Colonic mucosa (tissue), 4 donors: ENCODE measurements around the gene TCF12. TPM values are rescaled to one million over a fixed set of nuclear protein-coding genes. Genes with fewer than 3 reads are reported as not detected.

ENCODE experiments used
- DNase-seq: peaks from one replicate; pipeline ENCODE4 v3.0.0-alpha.2; 2020
- H3K27ac ChIP-seq: fragments of 200-600 bp; one replicate; pipeline ENCODE4 v1.8.0; 2021
- H3K27me3 ChIP-seq: fragments of 200-600 bp; one replicate; pipeline ENCODE4 v1.8.0; 2021
- H3K36me3 ChIP-seq: fragments of 200-600 bp; one replicate; pipeline ENCODE4 v1.8.0; 2021
- H3K4me1 ChIP-seq: fragments of 200-600 bp; one replicate; pipeline ENCODE4 v1.8.0; 2021; ENCODE audit warnings: mild to moderate bottlenecking
- H3K4me3 ChIP-seq: fragments of 200-600 bp; one replicate; pipeline ENCODE4 v1.8.0; 2021
- H3K9ac ChIP-seq, 2 donors: one replicate each; pipeline ENCODE4 v1.7.0; 2013; ENCODE audit warnings: control low read depth in 2 of 2, low read depth in 2 of 2, low read length in 2 of 2
- H3K9me3 ChIP-seq: fragments of 200-600 bp; one replicate; pipeline ENCODE4 v1.8.0; 2021
- CTCF ChIP-seq: fragments of 200-600 bp; IDR thresholded peaks from one replicate; pipeline ENCODE4 v1.8.0; 2022; ENCODE audit warnings: antibody characterized with exemption, mild to moderate bottlenecking
- intact Hi-C: fragments of 100-400 bp; cut with DNase I; formaldehyde crosslinking; loops from one replicate; pipeline ENCODE4 v1.14.1; 2022
- total RNA-seq, 2 donors: library from RNA; stranded (reverse); fragmentation: NEBNext Ultra II Directional in 1 of 2; extraction: Animal tissue kit (Norgen Biotek cat#: 25700) in 1 of 2; gene quantifications; one replicate each; pipeline ENCODE4 v1.2.1, GENCODE V29; 2021
- donor health status: healthy.
- donor health status: DM: no; HTN: no; CAD: no.
- donor health status: DM: no; HTN: no; CAD: no.

Gene TCF12
- total RNA-seq, 2 donors from 2014 or later = 68.7 to 76.3 TPM

DNA sequence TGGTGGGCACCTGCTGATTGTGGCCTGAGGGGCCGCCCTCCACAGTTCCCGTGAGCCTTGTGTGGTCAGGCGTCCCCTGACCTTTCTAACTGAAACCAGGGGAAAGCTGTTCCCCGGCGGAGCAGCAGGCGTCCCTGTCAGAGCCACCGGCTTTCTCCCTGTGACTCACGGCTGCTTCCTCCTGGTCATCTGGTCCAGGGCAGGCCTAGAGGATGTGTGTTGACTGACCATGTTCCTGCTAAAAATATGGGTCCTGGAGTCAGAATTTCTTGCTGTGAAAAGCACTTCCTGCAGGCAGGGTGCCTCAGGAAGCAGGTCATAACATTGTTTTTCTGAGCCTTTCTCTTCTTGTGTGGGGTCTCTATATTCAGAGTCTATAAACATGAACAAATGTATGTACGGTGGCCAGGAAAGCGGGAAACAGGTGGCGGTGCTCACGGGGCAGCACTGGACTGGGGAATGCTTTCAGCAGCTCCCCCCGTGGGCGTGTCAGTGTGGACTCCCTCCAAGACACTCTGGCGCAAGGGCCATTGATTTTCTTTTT lies 419.5 kb downstream of the TCF12 start:
- no peak overlapping the region for H3K9ac ChIP-seq
- no peaks in the 10 kb centered on the region for H3K27me3 ChIP-seq
- TF ChIP-seq CTCF = no peak
- intact Hi-C loops = no loop called here
- no peaks in the 10 kb centered on the region for H3K9me3 ChIP-seq
- H3K36me3 ChIP-seq = no peaks in the 10 kb centered on the region
- no peaks in the 10 kb centered on the region for H3K4me1 ChIP-seq
- H3K4me3 ChIP-seq = no peak overlapping the region
- no peak for DNase-seq
- H3K27ac ChIP-seq = no peak overlapping the region

GRCh38 chr15:57339321-57339720 lies 420.9 kb downstream of the TCF12 start:
- H3K9me3 ChIP-seq = no peaks in the 10 kb centered on the region
- no peak for TF ChIP-seq CTCF
- H3K9ac ChIP-seq = no peak overlapping the region
- H3K27me3 ChIP-seq = no peaks in the 10 kb centered on the region
- intact Hi-C loops = no loop called here
- no peaks in the 10 kb centered on the region for H3K4me1 ChIP-seq
- no peak overlapping the region for H3K4me3 ChIP-seq
- no peak overlapping the region for H3K27ac ChIP-seq
- H3K36me3 ChIP-seq = no peaks in the 10 kb centered on the region
- no peak for DNase-seq

Other genes with a start within 250 kb of the TCF12 start
- gene ZNF280D, start 185.1 kb upstream of the TCF12 start, total RNA-seq = 10 to 100 TPM; 24.9 to 27.4 TPM